ENCODE data around the gene APH1B.

The APH1B gene

DNA sequence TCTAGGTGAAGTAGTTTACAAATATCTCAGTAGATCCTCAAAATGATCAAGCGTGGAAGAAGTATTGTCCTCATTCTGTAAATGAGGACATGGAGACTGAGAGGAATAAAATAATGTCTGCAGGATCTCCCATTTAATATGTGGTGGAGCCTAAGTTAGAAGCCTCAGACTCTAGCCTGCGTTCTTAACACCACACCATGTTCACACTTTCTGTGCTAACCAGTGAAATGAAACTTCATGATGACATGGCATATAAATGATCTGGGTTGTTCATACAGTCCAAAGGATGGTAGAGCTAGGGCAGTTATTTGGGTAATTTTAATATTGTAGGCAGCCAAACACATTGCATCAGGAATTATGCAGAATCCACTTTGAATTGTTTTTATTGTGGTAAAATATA is 25.1 kb upstream of the APH1B start:
- no peak for DNase-seq (ENCODE audit: low spot score)

DNA sequence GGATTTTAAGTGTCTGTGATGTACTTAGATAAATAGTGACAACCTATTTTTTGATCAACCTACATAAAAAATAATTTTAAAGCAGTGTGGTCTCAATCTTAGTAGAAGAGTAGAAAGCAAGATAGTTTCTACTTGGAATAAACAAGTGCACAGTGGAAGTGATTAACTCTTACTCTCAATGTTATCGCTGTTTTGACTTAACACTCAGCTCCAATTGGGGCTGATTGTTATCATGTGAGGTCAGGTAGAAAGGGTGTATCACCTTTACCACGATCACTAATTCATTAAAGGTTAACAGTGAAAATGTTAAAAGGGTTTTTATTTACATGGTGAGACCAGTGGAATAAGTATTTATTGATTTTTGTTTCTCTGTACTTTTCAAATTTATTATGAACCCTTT is 22.4 kb upstream of the APH1B start:
- no peak for DNase-seq (ENCODE audit: low spot score)

DNA sequence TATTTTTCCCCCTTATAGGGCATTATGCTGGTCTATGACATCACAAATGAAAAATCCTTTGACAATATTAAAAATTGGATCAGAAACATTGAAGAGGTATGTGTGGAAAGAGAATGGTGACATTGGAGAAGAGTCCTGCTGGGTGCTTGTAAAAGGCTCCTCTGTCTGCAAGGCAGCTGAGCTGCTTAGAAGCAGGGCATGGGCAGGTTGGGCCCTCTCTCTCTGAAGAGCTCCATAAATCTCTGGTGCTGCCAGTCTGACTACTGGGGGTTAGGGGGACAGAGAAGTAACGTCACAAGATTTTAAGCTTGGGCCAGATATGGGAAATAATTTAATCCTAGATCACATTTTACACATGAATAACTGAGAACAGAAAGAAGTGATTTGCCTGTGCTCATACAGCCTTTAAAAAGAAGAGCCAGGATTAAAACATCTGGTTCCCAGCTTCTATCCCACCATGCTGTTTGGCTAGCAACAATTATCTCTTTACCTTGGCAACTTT is 21.9 kb upstream of the APH1B start:
- DNase-seq (ENCODE audit: low spot score): no peak

DNA sequence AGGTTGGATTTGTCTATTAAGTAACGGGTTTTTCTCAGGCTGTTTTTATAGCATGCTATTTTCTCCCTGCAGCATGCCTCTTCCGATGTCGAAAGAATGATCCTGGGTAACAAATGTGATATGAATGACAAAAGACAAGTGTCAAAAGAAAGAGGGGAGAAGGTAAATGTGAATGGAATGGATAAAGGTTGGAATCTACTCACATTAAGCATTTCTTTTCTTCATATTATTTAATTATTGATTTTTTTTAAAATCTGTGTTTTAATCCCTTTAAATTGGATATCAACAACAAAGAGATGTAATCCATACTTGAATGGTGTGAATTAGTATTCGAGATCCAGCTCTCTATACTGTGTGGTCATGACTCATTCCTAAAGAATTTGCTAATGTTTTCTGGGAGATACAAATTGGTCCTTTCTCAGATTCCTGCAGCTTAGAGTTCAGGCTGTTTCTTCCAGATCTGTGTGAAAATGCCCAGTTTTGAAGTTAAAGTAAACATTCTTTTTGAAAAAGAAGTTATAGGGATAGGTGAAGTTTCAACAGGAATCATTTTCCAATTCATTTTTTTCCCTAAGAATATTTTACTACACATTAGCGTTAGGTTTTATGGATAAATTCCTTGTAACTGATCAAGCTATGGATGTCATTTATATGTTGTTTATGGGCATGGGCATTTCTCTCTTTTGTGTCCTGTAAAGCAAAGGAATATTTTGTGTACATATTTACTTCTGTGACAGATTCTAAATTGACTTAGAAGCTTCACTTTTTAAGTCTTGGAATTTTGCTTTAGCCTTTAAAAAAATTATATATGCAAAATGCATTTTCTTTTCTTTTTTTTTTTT is 20.8 kb upstream of the APH1B start:
- no peak for DNase-seq (ENCODE audit: low spot score)

DNA sequence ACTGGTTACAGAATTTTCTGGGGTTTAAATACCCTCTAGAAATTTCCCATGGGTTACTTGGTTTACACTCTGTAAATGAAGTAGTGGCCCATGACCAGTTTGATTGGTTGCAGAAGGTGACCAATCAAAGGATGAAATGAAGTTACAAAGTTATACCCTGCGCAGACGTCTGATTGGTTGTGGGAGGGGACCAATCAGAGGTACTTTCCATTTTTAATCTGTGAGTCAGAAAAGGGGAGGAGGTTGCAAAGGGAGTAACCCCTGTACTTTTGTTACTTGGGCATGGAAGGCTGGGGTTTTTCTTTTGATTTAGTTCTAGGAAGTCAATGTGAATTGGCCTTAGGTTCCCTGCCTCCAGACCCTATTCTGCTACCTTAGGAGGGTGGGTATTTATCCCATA is 18.7 kb upstream of the APH1B start:
- DNase-seq (ENCODE audit: low spot score): no peak

DNA sequence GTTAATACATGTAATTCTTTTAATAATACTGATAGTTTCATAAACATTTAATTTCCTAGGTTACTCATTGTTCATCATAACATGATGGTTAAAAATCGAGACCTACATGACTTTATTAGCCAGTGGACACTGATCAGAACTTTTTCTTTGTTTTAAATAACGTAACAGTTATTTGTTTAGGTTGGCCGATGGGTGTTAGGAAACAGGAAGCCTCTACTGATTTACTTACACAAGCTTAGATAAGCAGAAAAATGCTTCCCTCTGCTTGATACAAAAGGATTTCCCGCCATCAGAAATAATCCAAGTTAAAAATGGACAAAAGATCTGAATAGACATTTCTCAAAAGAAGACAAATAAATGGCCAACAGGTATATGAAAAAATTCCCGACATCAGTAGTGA is 16.6 kb upstream of the APH1B start:
- no peak for DNase-seq (ENCODE audit: low spot score)

DNA sequence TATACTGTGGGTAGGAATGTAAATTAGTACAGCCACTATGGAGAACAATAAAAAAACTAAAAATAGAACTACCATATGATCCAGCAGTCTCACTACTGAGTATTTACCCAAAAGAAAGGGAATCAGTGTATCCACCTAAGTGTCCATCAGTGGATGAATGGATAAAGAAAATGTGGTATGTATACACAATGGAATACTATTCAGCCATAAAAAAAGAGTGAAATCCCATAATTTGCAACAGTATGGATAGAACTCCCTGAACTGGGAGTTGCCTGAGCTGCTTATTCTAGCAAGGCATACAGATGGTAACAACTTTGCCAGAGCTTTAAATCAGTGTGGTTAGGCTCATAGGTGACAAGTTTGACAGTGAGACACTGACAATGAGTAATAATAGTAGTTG is 16.1 kb upstream of the APH1B start:
- no peak for DNase-seq (ENCODE audit: low spot score)

DNA sequence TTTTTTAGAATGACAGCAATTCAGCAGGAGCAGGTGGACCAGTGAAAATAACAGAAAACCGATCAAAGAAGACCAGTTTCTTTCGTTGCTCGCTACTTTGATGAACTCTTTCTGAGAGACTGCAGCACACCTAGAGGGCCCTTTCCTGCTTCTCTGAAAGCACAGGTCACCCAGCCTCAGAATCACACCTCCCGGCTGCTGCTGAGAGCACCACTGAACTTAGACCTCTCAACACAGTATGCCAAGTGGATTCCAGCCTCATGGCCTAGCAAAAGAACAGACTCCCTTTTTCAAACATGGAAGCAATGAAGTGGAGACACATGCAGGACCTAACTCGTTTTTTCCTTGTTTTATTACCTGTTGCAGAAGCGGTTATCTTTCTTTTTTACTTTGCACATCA is 13.9 kb upstream of the APH1B start:
- DNase-seq (ENCODE audit: low spot score): no peak

DNA sequence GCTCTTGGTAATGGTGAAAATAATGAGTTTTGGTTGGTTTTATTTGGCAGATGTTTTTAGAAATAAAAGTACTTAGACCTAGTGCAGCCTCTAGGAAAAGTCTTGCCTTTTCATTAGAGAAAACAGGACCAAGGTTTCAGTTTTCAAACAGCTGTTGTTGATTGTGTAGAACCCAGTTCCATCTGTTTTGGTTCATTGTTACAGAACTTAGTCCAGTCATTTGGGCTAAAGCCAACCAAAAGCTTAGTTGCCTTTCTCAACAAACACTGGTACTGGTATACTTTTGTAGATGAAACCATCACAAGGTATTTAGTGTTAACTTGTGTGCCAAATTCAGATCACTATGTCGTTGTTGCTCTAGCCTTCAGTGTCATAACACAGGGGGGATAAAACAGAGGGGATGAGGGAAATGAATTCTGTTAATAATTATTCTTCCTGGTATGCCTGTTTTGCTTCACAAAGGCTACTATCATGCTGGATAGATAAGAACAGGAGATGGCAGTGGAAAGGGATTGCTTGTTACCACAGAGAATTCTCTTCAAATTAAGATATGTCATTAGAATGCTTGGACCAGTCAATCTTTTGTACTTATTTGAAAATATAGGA is 12.6 kb upstream of the APH1B start:
- DNase-seq (ENCODE audit: low spot score): peak; percentile 31

DNA sequence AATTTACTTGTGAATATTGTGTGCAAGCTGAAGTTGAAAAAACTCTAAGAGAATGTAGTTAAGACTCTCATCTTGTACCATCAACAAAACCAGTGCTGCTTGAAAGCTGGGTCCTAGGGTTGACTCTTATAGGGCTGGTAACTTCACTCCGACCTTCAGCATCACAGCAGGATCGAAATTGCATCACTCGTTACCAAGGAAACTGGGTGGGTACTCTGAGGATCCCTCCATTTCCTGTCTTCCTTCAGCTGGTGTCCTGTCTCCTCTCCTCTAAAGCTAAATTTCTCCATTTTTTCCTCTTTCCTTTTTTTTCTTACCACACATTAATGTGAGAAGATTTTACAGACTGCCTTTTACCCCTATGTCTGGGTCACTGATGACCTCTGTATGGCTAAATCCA is 3.0 kb upstream of the APH1B start:
- no peak for DNase-seq (ENCODE audit: low spot score)

DNA sequence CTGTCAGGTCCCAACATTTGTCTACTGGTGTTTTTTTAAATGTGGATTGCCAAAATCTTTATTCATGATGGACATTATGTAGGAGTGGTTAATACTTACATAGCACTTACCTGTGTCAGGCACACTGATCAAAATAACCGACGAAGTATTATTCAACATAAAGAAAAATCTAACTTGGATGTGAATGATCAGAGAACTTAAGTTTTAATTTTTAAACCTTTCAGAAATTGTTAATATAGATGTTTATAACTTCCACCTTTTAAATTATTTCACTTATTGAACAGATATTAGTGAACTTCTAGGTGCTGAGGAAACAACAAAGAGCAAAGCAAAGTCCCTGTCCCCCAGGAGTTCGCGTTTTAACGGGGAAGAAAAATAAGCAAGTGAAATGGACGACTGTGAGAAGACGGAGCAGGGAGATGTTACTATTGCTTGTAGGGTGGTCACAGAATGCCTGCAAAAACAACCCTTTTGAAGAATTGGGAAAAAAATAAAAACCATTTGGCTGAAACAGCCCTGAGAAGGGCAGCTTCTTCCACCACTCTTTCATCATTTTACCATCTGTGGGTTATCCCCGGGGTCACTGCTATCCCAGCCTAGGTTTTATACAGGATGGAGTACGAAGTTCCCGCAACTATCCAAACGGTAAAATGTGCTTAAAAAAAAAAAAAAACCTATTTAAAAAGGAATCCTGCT is 915 bp upstream of the APH1B start:
- DNase-seq (ENCODE audit: low spot score): no peak

DNA sequence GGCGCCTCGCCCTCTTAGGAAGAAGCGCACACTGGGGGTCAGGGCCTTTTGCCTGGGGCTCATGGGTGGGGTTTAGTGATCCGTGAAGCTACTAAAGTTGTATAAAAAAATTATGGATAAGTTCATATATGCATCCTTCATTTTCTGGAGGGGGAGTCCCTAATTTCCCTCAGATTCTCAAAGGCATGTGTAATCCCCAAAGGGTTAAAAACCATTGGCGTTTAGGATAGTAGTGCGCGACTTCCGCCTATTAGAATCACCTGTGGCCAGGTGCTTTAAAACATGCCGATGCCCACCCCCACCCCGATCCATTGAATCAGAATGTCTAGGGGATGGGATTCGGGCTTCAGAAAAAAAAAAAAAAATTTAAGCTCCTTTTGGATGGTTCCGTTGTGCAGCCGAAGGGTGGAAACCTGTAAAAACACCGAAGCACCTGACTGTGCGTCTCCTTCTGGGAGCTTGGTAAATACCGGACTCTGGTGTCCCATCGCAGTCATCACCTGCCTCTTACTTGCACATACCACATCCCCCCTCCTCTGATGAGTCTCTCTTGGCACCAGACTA is 570 bp downstream of the APH1B start:
- no peak for DNase-seq (ENCODE audit: low spot score)

DNA sequence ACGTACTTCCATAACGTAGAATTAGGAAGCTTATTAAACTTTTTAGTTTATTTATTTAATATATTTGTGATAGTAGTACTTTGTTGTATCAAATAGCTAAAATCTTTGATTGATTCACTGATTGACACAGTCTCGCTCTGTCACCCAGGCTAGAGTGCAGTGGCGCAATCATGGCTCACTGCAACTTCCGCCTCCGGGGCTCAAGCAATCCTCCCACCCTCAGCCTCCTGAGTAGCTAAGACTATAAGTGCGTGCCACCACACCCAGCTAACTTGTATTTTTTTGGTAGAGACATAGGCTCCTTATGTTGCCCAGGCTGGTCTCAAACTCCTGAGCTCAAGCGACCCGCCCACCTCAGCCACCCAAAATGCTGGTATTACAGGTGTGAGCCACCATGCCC is 5.7 kb downstream of the APH1B start:
- DNase-seq (ENCODE audit: low spot score): no peak

DNA sequence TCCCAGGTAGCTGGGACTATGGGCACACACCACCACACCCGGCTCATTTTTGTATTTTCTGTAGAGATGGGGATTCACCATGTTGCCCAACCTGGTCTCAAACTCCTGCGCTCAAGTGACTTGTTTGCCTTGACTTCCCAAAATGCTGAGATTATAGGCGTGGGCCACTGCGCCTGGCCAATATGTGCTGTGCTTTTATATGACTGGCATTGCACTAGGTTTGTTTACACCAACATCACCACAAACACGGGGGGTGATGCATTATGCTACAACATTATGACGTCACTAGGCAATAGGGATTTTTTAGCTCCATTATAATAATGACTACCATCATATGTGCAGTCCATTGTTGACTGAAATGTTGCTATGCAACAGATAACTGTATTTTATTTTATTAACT is 6.9 kb downstream of the APH1B start:
- DNase-seq (ENCODE audit: low spot score): no peak

DNA sequence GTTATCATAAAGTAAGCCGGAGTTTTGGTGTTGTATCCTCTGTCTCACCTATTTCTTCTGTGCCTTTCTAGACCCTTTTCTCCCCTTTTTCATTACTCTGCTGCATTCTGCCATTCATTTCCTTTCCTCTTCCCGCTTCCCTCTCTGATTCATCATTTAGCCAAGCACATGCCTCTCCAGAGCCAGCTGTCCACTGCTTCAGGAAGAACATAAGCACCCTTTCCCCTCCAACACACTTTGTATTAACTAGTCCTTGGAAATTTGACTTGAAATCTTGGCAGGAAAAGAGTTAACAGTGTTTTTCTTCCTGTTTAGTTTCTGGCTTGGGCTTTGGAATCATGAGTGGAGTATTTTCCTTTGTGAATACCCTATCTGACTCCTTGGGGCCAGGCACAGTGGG is 9.7 kb downstream of the APH1B start:
- no peak for DNase-seq (ENCODE audit: low spot score)

DNA sequence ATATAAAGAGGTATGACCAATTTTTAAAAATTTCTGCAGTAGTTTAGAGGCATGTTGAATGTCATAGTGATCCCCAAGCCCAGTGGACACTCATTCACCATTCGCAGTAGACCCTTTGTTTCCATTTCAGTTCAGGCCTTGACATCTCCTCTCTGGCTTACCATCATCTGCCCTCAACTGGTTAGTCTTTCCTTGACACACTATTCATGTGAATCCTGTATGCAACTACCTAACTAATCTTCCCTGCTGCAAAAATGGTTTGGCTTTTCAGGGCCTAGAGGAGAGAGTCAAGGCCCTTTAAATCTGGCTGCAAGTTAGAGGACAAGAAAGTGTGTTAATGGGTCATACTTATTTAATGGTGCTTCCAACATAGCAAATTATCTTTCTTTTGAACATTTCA is 10.9 kb downstream of the APH1B start:
- no peak for DNase-seq (ENCODE audit: low spot score)

DNA sequence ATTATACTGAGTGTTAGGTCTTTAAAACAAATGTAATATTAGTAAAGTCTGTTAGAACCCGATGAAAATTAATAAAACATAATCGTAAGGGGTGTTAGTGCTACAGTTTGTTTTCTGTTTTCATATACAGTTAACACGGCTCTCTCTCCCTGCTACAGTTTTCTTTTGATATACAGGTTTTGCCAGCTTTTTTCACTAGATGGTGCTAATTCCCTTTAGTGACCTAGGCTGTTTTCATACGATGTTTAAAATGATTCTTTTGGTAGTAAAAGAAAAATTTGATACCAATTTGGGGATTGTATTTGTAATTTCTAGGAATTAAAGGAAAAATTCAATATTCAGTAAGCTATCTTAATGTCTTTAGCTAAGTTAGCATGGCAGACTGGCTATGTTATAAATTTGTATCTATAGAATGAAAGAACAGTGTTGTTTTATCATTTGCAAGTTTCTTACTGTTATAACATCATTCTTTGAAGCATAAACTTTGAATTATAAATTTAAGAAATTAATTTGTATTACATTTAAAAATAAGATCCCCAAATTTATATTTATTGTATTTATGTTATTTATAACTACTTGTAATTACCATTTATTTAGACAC is 11.5 kb downstream of the APH1B start:
- peak; percentile 46 for DNase-seq (ENCODE audit: low spot score)

DNA sequence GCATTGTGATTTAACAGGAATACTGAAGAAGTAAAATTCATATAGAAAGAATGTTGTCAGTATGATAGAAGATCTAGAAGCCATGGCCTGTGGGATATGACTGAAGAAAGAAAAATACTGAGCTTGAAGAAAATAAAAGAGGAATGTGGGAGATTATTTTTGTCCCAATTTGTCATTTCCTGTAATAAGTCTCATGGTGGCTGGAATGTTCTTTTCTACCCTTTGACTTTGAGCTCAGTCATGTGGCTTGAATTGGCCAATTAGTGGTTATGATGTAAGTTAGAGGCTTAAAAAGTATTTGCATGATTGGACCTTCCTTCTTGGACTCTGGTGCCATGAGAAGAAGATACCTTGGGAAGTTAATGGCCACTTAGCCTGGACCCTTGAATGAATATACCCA is 14.1 kb downstream of the APH1B start:
- no peak for DNase-seq (ENCODE audit: low spot score)

DNA sequence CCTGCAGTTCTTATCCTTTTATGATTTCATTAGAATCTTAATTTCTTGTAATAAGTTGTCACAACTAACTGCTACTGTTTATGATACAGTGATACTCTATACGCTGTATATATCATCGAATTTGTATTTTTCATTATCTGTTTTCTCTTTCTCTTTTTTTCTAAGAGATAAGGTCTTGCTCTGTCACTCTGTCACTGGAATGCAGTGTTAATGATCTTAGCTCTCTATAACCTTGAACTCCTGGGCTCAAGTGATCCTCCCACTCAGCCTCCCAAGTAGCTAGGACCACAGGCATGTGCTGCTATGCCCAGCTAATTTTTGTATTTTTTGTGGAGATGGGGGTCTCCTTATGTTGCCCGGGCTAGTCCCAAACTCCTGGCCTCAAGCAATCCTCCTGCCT is 14.8 kb downstream of the APH1B start:
- DNase-seq (ENCODE audit: low spot score): no peak

DNA sequence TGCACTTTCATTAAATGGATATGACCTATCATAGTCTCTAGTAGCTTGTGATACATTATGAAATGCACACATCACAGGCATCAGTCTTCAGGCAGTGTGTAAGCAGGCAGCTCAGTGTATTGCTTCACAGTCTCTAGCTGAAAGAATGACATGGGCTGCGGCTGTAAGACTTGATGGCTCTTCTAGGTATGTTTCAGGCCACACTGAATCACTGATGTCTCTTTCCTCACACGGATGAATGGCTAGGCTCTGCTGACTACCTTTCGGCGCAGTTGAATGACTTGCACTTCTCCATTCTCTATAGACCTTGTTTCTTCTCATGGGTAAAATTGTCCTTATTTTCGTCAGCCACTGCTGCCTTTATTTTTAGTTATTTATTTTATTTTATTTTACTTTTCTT is 15.4 kb downstream of the APH1B start:
- DNase-seq (ENCODE audit: low spot score): no peak

DNA sequence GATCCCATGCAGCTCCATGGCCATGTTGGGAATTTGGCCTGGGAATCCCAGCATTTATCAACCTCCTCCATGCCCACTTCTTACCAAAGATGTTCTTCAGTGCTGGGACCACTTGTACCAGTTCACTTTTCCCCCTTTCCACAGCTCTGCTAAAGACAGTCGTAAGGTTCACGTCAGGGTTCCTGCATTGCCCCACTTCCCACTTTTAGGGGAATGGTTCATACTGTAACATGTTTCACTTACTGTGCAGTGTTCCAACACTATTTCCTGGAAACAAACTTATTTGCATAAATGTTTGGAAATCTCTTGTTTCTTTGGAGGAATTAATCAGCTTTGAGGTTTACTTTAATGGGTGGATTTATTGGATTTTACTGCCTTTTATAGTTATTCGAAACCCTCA is 17.0 kb downstream of the APH1B start:
- DNase-seq (ENCODE audit: low spot score): no peak

DNA sequence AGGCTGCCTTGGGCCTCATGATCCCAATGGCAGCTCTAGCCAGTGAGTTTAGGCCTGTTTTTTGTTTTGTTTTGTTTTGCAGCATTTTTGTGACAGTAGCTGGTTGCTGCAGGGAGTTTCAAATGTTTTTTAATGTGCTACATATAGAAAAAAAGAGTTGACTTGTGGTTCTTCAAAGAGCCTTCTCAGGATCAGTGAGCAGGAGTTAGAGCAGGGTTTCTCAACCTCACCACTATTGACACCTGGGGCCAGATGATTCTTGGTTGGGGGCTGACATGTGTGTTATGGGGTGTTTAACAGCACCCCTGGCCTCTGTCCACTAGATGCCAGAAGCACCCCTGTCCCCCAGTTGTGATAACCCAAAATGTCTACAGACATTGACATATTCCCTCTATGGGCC is 17.9 kb downstream of the APH1B start:
- no peak for DNase-seq (ENCODE audit: low spot score)

DNA sequence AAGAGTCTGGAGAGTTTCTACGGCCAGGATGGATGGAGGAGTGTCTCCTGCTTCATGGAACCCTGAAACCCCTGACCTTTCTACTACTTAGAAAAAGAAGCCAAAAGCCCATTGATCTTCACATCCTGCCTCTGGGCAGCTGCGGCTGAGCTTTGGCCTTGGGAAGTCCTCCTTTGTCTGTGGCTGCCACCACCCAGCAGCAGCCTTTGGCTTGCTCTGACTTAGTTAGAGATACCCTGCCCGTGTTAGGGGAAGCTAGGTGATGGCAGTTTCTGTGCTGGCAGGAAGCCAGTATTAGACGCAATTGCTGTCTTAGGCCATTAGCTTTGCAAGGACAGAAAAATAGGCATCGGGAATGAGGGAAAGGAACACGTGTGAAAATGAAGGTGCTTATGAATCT is 18.8 kb downstream of the APH1B start:
- no peak for DNase-seq (ENCODE audit: low spot score)
